SHP77 (cell line): ENCODE results near the gene PLOD3.

ENCODE experiments used
- DNase-seq, 2 experiments: peaks; one replicate each; lab custom pipeline; 2025; lab: John Stamatoyannopoulos, UW

Gene PLOD3

DNA sequence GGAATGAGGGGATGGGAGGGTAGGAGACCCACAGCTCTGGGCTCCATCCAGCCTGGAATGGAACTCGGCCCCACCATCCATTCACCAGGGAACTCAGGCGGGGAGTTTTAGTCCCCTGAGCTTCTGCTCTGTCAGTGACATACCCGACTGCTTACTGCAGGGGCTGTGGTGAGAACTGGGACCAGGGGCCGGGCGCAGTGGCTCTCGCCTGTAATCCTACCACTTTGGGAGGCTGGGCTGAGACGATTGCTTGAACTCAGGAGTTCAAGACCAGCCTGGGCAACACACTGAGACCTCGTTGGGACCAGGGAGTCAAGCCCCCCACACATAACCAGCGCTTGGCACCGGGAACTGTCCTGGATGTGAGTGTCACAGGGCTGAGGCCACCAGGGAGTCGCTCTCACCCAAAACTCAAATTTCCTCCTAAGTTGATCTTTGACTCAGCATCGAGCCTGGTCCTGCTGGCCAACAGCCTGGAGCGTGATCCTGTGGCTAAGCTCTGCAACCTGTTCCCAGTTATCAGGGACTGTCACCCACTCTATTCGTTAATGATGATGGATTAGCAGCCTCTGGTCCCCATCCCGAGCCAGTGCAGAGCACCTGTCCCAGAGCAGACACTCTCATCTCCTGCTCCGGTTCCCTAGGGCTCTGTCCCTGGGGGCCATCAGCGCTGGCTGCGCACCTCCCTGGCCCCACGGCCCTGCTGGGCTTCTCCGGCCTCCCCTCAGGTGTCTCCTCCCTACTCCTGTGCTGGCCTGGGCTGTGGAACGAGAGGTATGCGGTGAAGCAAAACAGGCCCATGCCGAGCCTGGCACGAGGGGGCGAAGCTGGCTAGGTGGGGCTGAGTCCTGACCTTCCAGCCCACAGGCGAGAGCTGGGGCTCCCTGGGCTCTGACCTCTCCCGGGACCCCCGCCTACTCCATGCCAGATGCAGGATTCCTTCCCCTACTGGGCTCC, 21.1 kb upstream of the PLOD3 start:
- DNase-seq: no peak

DNA sequence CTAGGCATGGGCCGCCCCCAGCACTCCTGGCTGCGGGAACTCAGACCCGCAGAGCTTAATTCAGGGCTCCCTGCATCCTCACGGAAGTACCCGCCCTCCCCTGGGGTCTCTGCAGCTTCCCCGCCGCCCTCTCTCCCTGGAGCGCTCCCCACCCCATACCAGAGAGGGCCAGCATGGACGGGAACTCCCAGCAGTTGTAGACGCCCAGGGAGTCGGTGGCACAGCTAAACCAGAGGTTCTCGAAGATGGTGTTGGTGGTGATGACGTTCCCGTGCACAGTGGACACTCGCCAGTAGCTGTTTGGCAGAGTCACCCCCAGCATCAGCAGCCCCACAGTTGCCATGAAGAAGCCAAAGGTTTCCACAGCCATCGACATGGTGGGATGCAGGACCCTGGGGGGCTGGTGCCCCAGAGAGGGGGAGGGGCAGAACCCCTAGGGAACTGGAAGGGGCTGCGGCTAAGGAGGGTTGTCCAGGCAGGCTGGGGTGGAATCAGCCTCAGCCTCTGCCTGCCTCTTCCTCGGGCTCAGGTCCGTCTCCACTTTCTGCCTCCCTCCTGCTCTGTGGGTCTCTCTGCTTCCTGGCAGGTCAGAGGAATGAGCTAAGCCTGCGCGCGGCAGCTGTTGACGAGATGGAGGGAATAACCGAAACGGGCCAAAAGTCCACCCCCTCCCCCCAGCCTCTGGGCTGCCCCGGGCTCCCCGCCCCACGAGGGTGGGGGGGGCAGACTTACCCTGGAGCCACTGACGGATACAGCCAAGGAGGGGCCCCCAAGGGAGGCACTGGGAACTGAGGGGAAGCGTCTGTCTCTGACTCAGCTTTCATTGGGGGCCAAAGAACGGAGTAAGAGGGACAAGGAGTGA, 20.1 kb upstream of the PLOD3 start, which contains the start of gene CLDN15:
Gene CLDN15, minus strand, starts transcription at position 597 of the 862 bp plus-strand sequence. Its CDS starts 221 bp downstream, at position 376.
- DNase-seq: no peak

DNA sequence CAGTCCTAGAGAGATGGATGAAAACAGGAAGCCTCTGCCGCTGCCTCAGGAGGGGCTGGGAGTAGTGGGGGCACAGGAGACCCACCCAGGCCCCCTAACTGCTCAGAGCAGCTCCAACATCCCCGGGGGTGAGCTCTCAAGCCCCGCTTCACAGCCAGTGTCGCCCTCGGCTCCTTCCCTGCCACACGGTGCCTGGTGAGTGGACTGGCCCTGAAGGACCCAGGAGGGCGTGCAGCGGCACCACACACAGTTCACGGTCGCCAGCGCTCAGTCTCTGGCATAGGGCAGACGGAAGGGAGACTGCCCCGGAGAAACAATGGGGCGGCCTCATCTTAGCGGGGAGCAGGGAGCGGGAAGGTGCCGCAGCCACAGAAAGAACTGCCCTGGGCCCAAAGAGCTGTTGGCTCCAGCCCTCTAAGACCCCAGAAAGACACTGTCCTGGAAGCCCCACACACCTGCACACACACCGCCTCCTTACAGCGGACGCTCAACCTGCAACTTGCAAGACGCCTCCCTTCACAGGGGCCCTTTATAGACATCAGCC, 19.0 kb upstream of the PLOD3 start:
- DNase-seq: no peak

DNA sequence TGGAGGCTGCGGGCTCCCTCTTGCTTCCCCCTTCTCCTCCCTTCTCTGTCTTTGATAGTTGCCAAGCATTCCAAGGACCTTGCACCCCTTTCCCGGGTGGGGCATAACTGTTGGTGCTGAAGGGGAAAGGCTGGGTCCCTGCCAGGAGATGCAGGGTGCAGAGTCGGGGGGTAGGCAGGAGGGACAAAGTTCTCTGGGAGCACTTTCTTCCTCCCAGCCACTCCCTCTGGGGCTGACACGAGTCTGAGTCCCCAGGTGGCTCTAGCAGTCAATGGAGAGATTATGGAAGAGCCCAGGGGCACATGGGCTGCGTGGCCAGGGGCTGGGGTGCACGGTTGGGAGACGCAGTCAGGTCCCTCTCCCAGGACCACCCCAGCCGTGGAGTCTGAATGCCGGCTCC, 18.1 kb upstream of the PLOD3 start:
- DNase-seq: no peak

DNA sequence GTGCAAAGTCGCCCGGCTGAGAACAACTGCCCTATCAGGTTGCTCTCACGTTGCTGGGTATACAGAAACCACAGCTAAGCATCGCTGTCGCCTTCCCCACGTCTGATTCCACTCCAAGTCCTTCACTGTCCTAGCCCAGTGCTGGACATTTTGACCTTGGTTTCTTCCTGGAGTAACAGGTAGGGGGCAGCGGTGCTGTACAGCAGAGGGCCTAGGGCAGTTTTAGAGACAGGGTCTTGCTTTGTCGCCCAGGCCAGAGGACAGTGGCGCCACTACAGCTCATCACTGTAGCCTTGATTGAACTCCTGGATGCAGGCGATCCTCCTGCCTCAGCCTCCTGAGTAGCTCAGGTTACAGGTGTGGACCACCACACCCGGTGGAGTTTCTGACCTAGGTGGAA, 17.7 kb upstream of the PLOD3 start:
- DNase-seq: no peak

DNA sequence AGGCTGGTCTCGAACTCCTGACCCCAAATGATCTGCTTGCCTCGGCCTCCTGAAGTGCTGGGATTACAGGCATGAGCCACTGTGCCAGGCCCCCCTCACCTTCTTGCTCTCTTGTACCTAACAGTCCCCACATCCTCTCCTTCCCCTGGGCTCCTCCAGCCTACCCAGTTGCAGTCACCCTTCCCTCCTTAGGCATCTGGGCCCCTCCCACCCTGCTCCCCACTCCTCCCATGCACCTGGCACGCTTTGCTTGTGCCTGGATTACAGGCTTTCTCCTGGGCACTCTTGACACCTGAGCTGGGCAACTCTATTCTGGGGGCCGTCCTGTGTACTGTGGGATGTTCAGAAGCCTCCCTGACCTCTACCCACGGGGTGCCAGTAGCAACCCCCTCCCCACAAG, 17.3 kb upstream of the PLOD3 start:
- no peak for DNase-seq

DNA sequence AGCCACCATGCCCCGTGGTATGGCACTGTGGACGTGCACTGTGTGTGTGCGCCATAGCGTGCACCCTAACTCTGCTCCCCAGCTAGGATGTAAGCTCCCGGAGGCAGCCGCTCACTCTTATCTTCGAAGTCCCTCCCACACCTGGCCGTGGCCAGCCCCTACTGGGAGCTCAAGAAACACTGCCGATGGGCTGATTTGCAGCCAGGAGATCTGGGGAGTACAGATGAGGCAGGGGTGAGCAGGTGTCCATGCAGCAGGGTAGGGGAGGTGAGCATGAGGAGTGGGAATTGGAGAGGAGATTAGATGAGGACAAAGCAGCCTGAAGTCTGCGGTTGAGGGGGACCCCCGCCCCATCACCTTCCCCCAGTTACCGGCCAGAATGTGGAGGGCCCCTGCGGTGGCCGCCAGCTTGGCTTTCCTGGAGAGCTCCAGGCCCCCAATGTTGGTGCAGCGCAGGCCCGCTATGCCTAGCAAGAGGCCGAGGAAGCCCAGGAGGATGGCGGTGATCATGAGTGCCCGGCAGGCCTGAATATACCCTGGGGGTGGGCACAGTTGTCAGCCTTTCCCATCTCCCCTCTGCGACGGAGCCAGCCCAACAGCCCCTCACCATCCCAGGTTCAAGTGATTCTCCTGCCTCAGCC, 16.6 kb upstream of the PLOD3 start:
- no peak for DNase-seq

DNA sequence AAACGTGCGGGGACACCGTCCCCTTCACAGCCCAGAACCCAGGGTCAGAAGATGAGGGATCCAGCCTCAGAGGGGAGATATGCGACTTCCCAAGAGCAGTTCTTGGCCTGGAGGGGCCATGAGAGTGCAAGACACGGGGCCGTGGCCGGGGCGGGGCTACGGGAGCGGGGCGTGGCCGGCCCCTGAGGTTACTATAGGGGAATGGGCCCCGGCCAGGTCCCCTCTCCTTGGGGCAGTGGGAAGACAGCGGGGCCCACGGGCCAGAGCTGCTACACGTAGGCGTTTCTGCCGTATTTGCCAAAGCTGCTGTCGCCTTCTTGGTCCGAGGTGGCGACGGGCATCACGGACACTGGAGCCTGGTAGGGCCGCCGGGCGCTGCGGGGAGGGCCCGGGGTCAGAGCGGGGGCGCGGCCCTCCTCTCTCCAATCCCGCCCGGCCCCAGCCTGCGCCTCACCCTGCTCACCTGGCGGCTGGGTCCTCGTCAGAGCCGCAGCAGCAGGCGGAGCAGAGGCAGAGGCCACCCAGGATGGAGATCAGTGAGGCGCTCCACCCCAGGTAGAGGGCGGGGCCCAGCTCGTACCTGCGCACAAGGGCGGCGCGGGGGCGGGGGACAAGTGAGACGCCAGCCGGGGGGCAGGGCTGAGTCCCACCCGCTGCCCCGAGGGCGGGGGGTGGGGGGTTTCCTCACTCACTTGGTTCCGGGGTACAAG, 14.9 kb upstream of the PLOD3 start:
- no peak for DNase-seq

DNA sequence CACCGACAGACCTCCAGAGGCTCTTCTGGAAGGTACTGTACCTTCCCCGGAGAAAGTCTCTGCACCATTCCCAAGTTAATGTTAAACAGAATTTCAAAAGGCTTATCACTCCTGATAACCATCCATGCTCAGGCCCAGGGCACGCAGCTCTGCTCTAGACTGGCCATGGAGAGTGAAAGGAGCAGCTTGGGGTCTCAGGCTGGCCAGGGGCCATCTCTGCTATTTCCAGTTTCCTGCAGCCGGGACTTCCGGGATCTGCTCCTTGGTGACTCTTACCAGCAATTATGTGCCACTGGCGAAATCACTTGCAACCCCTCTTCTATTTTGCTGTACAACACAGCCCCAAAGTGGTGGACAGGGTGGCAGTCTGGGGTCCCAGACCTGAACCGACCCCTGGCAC, 14.3 kb upstream of the PLOD3 start:
- DNase-seq: no peak

DNA sequence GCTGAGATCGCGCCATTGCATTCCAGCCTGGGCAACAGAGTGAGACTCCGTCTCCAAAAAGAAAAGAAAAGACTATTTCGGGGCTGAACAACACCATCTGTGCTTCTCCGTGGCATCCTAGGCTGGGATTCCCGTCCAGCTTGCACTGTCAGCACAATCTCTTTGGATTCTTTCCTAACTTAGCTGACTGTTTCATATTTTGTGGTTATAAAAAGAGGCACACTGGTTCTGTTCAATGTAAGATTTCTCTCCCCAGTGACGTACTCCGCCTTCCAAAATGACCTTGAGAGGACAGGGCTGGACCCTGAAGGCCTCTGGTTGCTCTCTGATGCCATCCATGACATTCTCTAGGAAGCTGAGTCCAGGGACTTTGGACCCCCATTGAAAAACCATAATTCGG, 9.3 kb upstream of the PLOD3 start:
- no peak for DNase-seq

DNA sequence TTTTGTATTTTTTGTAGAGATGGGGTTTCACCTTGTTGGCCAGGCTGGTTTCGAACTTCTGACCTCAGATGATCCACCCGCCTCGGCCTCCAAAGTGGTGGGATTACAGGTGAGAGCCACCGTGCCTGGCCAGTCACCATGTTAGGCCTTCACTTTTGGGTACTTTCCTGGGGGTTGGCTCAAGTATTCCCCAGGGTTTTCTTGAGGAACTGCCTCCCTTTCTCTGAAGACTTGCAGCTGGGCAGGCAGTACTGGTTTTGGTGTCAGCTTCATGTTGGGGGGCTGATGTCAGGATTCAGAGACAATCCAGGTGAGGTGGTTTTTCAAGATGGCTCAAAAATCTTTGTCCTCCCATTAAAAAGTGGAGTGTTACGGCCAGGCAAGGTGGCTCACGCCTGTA, 8.3 kb upstream of the PLOD3 start:
- no peak for DNase-seq

DNA sequence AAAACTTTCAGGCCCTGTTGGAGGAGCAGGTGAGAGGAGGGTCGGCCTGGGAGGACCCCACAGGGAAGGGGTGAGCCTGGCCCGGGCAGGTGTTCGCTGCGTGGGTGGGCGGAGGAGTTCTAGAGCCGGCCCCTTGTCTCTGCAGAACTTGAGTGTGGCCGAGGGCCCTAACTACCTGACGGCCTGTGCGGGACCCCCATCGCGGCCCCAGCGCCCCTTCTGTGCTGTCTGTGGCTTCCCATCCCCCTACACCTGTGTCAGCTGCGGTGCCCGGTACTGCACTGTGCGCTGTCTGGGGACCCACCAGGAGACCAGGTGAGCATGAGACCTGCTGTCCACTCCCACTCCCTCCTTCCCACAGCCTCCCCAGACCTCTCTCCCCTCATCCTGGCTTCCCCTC, 6.1 kb upstream of the PLOD3 start:
- DNase-seq: no peak

DNA sequence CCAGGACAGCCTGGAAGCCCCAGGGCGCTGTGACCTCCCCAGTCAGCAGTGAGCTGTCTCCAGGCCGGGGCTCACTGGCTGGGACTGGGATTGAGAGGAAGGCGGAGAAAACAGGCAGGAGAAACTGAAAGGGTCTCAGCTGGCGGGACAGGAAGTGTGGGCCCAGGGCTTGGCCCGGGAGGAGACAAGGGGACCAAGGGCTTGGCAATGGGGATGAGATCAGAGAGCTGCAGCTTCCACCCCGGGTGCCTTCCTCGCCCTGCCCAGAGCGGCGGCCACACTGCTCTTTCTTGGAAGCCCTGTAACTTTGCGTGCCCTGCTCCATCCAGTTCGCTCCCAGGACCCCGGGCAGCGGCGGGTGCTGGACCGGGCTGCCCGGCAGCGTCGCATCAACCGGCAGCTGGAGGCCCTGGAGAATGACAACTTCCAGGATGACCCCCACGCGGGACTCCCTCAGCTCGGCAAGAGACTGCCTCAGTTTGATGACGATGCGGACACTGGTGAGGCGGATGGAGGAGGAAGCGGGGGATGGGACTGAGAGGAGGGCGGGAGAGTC, 5.0 kb upstream of the PLOD3 start:
- DNase-seq: no peak

DNA sequence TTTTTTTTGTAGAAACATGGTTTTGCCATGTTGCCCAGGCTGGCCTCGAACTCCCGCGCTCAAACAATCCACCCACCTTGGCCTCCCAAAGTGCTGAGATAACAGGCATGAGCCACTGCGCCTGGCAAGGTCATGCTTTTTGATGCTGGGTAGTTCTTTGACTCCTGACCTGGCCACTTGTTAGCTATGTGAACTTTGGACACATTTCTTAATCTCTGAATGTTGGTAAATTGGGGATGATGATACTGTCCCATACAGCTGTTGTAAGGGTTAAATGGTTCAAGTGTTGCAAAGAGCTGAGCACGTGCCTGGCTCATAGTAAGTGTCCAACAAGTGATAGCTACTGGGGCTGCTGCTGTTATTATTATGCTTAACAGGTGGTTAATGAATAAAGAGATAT, 2.9 kb upstream of the PLOD3 start:
- no peak for DNase-seq

DNA sequence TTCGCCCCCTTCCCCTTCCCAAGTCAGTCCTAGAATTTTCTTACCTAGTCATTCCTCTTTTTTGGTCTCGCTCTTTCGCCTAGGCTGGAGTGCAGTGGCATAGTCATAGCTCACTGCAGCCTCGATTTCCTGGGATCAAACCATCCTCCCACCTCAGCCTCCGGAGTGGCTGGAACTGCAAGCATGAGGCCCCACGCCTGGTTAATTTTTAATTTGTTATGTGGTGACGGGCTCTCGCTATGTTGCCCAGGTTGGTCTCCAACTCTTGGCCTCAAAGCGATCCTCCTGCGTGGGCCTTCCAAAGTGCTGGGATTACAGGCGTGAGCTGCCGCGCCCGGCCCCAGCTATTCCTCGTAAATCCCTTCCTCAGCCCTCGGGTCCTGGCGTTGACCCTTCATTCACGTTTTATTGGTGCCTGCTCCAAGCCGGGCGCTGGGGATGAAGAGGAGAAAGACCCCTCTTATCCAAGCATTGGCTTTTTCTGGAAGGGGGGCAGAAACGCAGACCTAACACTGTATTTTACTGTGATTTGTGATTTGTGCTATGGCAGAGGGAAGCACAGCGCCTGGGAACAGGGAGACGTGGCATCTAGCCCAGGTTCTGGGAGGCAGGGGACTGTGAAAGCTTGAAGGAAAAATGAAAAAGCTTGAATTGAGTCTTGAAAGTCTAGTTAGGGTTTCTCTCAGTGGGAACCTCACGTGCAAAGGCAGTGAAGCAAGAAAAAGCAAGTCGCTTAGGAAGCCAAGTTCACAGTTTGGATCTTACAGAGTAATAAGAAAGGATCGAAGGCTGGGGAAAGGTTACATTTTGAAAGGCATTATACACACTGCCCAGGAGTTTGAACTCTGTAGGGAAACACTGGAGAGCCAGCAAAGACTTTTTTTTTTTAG, 1.1 kb upstream of the PLOD3 start:
- DNase-seq: no peak

DNA sequence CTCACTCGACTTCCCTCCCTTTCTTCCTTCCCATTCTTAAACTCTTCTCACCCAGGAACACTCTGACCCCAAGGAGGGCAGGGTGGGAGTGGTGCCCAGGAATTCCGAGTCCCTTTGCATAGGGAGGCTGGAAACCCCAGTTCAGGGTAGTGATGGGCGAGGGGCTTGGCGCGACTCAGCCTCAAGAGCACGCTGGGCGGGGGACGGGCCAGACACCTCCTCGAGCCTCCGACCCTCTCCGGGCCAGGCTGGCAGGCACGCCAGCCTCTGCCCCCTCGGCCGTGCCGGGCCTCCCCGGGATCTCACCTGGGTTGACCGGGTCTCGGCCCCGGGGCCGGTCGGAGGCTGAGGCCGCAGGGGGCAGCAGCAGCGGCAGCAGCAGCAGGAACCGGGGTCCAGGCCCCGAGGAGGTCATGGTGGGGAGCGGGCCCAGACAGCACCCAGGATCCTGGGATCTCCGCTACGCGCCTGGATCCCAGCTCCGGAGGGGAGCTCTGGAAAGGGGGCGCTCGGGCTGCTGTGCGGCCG, 457 bp downstream of the PLOD3 start:
- DNase-seq: no peak

DNA sequence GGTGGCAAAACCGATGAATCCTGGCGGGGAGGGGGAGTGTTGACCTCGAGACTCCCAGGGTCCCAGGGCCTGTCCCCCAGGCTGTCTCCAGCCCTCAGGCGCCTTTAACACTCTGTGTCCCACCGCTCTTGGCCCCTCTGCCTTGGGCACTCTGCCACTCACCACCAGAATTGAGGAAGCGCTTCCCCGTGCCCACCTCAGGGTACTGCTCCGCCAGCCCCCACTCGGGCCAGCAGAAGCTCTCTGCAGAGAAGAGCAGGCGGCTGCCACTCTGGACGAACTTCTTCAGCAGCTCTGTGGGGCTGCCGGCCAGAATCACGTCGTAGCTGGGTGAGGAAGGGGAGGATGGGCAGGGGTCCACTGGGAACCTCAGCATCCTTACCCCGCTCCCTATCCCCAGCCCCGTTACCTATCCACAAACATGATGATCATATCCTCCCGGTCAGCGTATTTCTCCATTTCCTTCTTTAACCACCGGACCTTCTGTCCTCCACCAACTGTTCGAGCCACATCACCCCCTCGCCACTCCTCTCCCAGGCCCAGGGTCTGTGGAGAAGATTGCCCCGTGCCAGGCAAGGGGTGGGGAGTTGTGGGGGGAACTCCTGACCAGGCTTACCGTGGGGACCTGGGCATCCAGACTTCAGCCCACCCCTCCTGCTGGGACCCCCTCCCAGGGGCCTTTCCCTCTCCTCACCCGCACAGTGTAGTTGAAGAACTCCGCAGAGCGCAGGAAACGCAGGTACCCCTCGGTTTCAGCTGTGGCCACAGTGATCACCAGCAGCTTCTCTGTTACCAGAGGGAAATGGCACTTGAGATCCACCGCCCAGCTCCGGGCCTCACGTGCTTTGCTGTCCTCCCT, 1.2 kb downstream of the PLOD3 start:
- no peak for DNase-seq

DNA sequence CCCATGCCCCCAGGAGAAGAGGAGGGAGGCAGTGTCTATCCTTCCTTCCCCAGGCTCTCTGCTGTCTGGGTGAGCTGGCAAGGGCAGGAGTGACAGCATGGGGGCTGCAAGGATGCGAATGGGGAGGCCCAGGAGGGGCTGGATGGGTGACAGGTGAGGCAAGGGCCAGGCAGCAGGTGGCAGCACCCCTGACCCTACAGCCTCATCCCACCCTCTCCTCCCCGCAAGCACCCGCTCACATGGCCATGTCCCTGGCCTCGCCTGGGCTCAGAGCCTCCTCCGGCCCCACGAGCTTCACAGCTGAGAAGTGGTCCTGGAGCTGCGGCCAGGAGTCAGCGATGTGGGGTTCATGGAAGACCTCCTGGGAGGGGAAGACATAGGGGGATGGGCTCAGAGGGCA, 5.4 kb downstream of the PLOD3 start:
- DNase-seq: no peak

DNA sequence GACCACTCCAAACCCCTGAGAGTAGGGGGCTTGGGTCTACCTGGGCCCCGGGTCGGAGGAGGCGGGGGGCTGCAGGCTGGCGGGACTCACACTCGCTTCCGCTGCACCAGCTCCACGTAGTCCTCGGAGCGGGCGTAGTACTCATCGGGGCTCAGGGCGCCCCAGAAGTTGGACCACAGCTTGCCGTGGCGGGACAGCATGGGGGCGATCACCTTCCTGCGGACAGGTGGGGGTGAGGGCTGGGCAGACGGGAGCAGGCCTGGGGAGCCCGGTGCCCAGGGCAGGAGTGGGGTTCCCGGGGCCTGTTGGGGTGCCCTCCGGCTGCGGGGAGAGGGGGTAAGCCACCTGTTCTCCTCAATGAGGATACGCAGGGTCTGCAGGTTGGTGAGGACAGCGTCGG, 5.9 kb downstream of the PLOD3 start:
- no peak for DNase-seq
